DMS53 treated with DMSO at 0.1 percent for 48 hours (cell line): ENCODE data around the gene GLS.
A peak's percentile ranks its signal among the peaks of the same experiment; 100 is the strongest.
"Not testable (repeated sequence)": the region's sequence is repeated elsewhere in the genome, so short reads cannot be mapped to it uniquely, and the experiment has no call there.

Source experiments
- DNase-seq: peaks from one replicate; lab custom pipeline; 2025; ENCODE audit not compliant: unreplicated experiment; lab: John Stamatoyannopoulos, UW

The GLS gene

GRCh38 chr2:190855245-190855644 is 25.4 kb upstream of the GLS start:
- DNase-seq = no peak

- DNase-seq = no peak
These were observed 23.6 kb upstream of the GLS start for GRCh38 chr2:190856985-190857384.

GRCh38 chr2:190858817-190859216 is 21.8 kb upstream of the GLS start:
- DNase-seq = no peak

- no peak for DNase-seq
These were observed 21.0 kb upstream of the GLS start for GRCh38 chr2:190859347-190860297.

- DNase-seq = no peak
These were observed 19.5 kb upstream of the GLS start for GRCh38 chr2:190860985-190861680.

GRCh38 chr2:190862128-190862527 is 18.5 kb upstream of the GLS start:
- not testable (repeated sequence) for DNase-seq

GRCh38 chr2:190862571-190862991 is 18.0 kb upstream of the GLS start:
- DNase-seq = no peak

GRCh38 chr2:190863946-190864345 is 16.7 kb upstream of the GLS start:
- peak; percentile 96 for DNase-seq

GRCh38 chr2:190864375-190864774 is 16.2 kb upstream of the GLS start:
- no peak for DNase-seq

GRCh38 chr2:190867212-190867611 is 13.4 kb upstream of the GLS start:
- DNase-seq = no peak

GRCh38 chr2:190867832-190868231 is 12.8 kb upstream of the GLS start:
- no peak for DNase-seq

- no peak for DNase-seq
These were observed 10.9 kb upstream of the GLS start for GRCh38 chr2:190869721-190870120.

GRCh38 chr2:190873451-190873850 is 7.2 kb upstream of the GLS start:
- not testable (repeated sequence) for DNase-seq

GRCh38 chr2:190875891-190876290 is 4.7 kb upstream of the GLS start:
- DNase-seq = no peak

- no peak for DNase-seq
These were observed 4.0 kb upstream of the GLS start for GRCh38 chr2:190876631-190877030.

- no peak for DNase-seq
These were observed 3.2 kb upstream of the GLS start for GRCh38 chr2:190877436-190877835.

- no peak for DNase-seq
These were observed 895 bp upstream of the GLS start for GRCh38 chr2:190879474-190880377.

GRCh38 chr2:190881084-190881597 is 520 bp downstream of the GLS start:
- no peak for DNase-seq

- peak; percentile 82 for DNase-seq
These were observed 1.2 kb downstream of the GLS start for GRCh38 chr2:190881598-190882410.

- DNase-seq = no peak
These were observed 1.8 kb downstream of the GLS start for GRCh38 chr2:190882411-190882766.
